Stimulated activated naive CD8-positive, alpha-beta T cell treated with anti-CD3 and anti-CD28 coated beads, Interleukin-15, amount 100 ng/mL, for 72 hours (primary cell): ENCODE data around the gene TPGS2.
A peak's percentile ranks its signal among the peaks of the same experiment; 100 is the strongest.
"Not testable (repeated sequence)": the region's sequence is repeated elsewhere in the genome, so short reads cannot be mapped to it uniquely, and the experiment has no call there.

Experiments used
- ATAC-seq: fragments of 150-1000 bp; cut with Tn5 transposase; 2 replicates; pipeline ENCODE4 v1.10.0; 2021; ENCODE audit warnings: mild to moderate bottlenecking, moderate library complexity
- DNase-seq, 2 donors: peaks; one replicate each; pipeline ENCODE4 v3.0.0; 2021 to 2022
- H3K27ac Mint-ChIP-seq, 2 donors: one replicate each; pipeline ENCODE4 v1.8.0; 2022; ENCODE audit warnings: mild to moderate bottlenecking in 2 of 2, mixed read lengths in 2 of 2, moderate library complexity in 2 of 2
- H3K27me3 Mint-ChIP-seq: one replicate; pipeline ENCODE4 v1.8.0; 2022; ENCODE audit warnings: mixed read lengths
- H3K4me1 Mint-ChIP-seq: one replicate; pipeline ENCODE4 v1.8.0; 2022; ENCODE audit warnings: mild to moderate bottlenecking, mixed read lengths
- H3K4me3 Mint-ChIP-seq, 2 donors: one replicate each; pipeline ENCODE4 v1.8.0; 2022; ENCODE audit warnings: mild to moderate bottlenecking in 2 of 2, mixed read lengths in 2 of 2, moderate library complexity in 1 of 2
- H3K9me3 Mint-ChIP-seq, 2 donors: one replicate each; pipeline ENCODE4 v1.8.0; 2022; ENCODE audit warnings: mixed read lengths in 2 of 2

Gene TPGS2

DNA sequence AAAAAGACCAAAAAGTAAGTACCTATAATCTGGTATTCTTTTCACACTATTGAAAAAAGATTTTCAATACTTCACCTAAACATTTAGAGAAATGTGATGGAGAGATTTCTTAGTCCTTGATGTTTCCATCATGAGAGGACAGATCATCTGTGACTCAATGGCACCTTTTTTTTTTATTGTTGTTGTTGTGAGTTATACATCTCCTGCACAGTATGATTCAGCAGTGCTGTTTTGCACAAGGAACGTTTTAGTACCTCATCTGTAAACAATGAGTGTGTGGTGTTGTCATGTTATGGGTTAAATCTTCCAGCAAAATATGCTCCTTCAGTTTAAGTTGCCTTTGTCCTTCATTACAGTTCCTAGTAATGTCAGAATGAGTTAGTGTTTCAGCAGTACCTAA lies 2.3 kb upstream of the TPGS2 start:
- Mint-ChIP-seq H3K4me3 (no peak overlapping the region), H3K27ac (no peak overlapping the region), H3K4me1 (peaks cover 40% of the 10 kb centered on the region), H3K9me3 (no peaks in the 10 kb centered on the region), H3K27me3 (no peaks in the 10 kb centered on the region)
- no peak for DNase-seq
- no peak for ATAC-seq

GRCh38 chr18:36830158-36830495 lies 1.3 kb upstream of the TPGS2 start:
- no peaks in the 10 kb centered on the region for H3K9me3 Mint-ChIP-seq
- H3K27me3 Mint-ChIP-seq: no peaks in the 10 kb centered on the region
- peak overlapping the region; percentile 87 for H3K4me3 Mint-ChIP-seq
- peaks cover 40% of the 10 kb centered on the region for H3K4me1 Mint-ChIP-seq
- no peak for ATAC-seq
- no peak overlapping the region for H3K27ac Mint-ChIP-seq
- no peak for DNase-seq

DNA sequence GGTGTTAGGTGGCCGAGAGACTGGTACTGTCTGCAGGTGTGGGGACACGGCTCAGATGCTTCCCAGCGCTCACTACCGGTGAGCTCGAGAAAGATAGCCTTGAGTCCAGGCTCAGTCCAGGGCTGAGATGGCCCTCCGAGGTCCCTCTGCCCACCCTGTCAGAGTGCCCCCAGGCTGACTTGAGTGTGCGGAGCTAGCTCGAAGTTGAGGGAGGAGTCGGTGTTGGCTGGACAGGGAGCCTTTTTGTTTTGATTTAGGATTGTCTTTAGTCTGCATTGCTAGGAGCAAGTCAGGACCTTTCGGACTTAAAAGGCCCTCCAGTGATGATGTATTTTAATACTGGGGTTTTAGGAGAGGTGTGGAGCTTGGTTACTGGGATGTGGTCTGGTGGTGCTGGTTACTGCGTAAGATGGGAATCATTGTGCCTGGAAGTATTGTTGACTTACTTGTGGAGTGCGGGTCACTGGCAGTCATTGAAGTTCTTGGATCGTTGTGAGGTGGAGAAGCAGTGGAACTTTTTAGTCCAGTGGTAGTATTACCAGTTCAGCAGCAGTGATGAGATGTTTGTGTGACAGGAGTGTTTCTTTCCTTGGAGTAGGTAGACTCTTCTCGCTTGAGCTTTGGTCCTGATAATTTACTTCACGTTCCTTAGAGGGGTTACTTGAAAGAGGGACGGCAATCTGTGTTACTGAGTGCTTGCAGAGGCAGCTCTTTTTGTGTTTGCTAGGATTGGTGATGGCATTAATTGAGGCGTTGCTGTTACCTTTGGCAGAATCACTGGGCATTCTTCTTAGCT lies 758 bp upstream of the TPGS2 start:
- Mint-ChIP-seq H3K27ac (peak overlapping the region; percentile 62 to 93), H3K4me1 (peaks cover 42% of the 10 kb centered on the region), H3K9me3 (no peaks in the 10 kb centered on the region), H3K4me3 (peak overlapping the region; percentile 87), H3K27me3 (no peaks in the 10 kb centered on the region)
- DNase-seq (no peak), ATAC-seq (no peak)

DNA sequence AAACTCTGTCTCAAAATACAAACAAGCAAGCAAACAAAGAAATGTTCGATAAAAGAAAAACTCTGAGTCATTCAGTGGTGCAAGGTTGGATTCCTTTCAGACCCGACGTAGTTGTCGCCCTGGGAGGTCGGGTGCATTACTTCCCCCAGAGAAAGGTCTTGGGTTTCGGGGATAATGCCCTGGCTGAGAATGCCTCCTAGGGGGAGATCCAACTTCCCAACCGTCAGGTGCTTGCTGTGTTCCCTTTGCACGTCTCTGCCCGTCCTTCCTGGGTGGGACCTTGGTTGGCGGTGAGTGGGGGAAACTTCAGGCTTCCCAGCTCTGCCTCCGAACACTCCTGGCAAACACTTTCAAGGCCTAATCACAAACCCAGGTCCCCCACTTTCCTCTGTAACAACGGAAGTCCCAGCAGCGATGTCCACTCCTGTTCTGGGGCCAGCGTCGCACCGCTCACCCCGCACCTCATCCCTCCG lies 609 bp downstream of the TPGS2 start:
- ATAC-seq (no peak), DNase-seq (peak in 1 of 2 donors; percentile 26)
- Mint-ChIP-seq H3K4me1 (peaks cover 48% of the 10 kb centered on the region), H3K27ac (peak overlapping the region; percentile 91 to 96), H3K9me3 (no peaks in the 10 kb centered on the region), H3K27me3 (no peaks in the 10 kb centered on the region), H3K4me3 (peak overlapping the region; percentile 87)

GRCh38 chr18:36826556-36826955 lies 2.2 kb downstream of the TPGS2 start:
- ATAC-seq (no peak), DNase-seq (no peak)
- H3K27me3 Mint-ChIP-seq: no peaks in the 10 kb centered on the region
- peaks cover 43% of the 10 kb centered on the region for H3K4me1 Mint-ChIP-seq
- H3K4me3 Mint-ChIP-seq: no peak overlapping the region
- no peak overlapping the region for H3K27ac Mint-ChIP-seq
- no peaks in the 10 kb centered on the region for H3K9me3 Mint-ChIP-seq

DNA sequence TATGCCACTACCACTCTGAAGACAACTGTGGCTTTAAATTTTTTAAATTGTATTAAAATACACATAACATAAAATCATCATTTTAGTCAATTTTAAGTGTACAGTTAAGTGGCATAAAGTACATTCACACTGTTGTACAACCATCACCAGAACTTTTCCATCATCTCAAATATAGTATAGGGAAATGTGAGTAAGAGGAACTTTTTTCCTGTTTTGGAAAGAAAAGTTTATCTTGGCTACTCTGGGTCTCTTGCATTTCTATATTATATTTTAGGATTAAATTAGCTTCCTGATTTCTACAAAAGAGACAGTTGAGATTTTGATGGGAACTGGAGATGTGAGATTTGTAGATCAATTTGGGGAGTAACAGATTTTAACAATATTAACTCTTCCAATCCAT lies 3.3 kb downstream of the TPGS2 start:
- Mint-ChIP-seq H3K27me3 (no peaks in the 10 kb centered on the region), H3K9me3 (no peaks in the 10 kb centered on the region), H3K27ac (no peak overlapping the region), H3K4me3 (no peak overlapping the region), H3K4me1 (peaks cover 36% of the 10 kb centered on the region)
- ATAC-seq (no peak), DNase-seq (no peak)

- Mint-ChIP-seq H3K27ac (no peak overlapping the region), H3K27me3 (no peaks in the 10 kb centered on the region)
- no peak for ATAC-seq
These were observed 7.1 kb downstream of the TPGS2 start for GRCh38 chr18:36821681-36822080.

DNA sequence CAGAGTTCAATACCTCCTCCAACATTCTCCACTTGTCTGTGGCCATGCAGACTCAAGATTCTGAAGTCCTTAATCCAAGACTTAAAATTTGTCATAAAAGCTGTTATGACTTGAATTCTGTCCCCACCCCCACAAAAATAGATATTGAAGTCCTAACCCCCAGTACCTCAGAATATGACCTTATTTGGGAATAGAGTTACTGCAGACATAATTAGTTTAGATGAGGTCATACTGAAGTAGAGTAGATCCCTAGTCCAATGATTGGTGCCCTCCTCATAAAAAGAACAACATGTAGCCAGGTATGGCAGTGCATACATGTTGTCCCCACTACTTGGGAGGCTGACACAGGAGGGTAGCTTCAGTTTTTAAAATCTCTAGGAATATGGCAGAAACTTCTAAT lies 9.2 kb downstream of the TPGS2 start:
- DNase-seq (no peak), ATAC-seq (no peak)
- Mint-ChIP-seq H3K4me3 (no peak overlapping the region), H3K27ac (no peak overlapping the region), H3K27me3 (no peaks in the 10 kb centered on the region), H3K4me1 (peaks cover 10% of the 10 kb centered on the region), H3K9me3 (no peaks in the 10 kb centered on the region)

More at GRCh38 chr18:36821681-36822080, 7.1 kb downstream of the TPGS2 start:
- H3K9me3 Mint-ChIP-seq: no peaks in the 10 kb centered on the region
- H3K4me1 Mint-ChIP-seq: peaks cover 11% of the 10 kb centered on the region
- no peak for DNase-seq
- no peak overlapping the region for H3K4me3 Mint-ChIP-seq

DNA sequence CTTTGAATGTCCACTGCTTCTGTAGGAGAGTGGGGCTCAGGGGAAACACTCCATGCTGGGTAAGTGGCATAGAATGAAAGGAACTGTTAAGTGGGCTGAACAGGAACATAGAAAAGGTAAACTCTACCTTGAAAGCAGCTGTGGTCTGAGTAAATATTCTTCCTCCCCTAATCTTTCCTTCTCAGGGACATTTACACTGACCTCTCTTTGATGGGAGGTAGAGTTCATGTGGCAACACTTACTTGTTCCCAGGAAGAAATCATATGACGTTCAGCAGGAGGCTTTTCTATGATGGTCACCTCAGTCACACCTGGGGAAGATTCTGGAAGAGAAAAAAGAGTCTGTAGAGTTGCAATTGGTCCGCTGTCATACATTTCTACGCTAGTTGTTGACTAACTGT lies 10.2 kb downstream of the TPGS2 start:
- Mint-ChIP-seq H3K4me1 (peaks cover 3% of the 10 kb centered on the region), H3K4me3 (no peak overlapping the region), H3K27ac (no peak overlapping the region), H3K27me3 (no peaks in the 10 kb centered on the region), H3K9me3 (no peaks in the 10 kb centered on the region)
- DNase-seq (no peak), ATAC-seq (no peak)

- Mint-ChIP-seq H3K27me3 (no peaks in the 10 kb centered on the region), H3K9me3 (no peaks in the 10 kb centered on the region), H3K27ac (no peak overlapping the region), H3K4me3 (no peak overlapping the region), H3K4me1 (peaks cover 6% of the 10 kb centered on the region)
- DNase-seq (no peak), ATAC-seq (no peak)
These were observed 11.8 kb downstream of the TPGS2 start for GRCh38 chr18:36817039-36817438.

DNA sequence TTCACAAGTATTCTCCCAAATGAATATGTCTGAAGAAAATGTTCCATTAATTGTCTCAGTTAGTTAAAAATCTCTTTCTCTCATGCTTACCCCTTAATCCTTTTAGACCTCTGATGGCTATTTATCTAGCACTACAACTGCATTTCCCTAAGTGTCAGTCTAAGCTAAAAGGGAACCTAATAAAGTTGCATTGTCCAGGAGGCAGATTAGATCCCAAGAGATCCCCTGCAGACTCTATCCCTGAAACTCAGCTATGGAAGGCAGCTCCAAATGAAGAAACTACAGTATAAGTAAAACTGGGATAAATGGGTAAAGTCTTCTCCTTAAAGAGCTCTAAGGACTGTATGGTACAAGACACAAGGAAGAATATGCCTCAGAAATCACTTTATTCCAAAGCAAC lies 12.7 kb downstream of the TPGS2 start:
- ATAC-seq, DNase-seq, H3K4me1 Mint-ChIP-seq, H3K4me3 Mint-ChIP-seq, H3K27me3 Mint-ChIP-seq, H3K9me3 Mint-ChIP-seq: not testable (repeated sequence)
- H3K27ac Mint-ChIP-seq: peak overlapping the region in 1 of 2 donors; percentile 17

- no peak overlapping the region for H3K4me3 Mint-ChIP-seq
- no peak for DNase-seq
- H3K9me3 Mint-ChIP-seq: no peaks in the 10 kb centered on the region
- no peaks in the 10 kb centered on the region for H3K27me3 Mint-ChIP-seq
- no peak overlapping the region for H3K27ac Mint-ChIP-seq
- no peak for ATAC-seq
- H3K4me1 Mint-ChIP-seq: peaks cover 6% of the 10 kb centered on the region
These were observed 13.8 kb downstream of the TPGS2 start for GRCh38 chr18:36814994-36815393.

DNA sequence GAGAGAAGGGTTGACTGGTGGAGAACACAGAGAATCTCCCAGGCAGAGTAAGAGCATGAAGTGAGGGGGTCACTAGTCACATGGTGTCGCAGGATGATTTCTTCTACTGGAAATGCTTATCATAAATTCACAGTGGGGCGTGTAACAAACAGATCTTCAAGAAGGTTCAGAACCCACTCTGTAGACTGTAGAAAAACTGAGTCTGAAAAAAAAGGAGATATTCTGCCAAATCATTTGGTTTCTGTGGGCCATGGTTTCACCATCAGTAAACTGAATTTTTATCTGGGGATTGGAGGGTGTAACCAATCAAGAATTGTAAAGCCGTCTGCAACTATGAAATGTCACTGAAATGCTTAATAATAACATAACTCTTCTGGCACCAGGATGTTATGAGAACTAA lies 15.0 kb downstream of the TPGS2 start:
- peak overlapping the region in 1 of 2 donors; percentile 36 for H3K27ac Mint-ChIP-seq

GRCh38 chr18:36813101-36813775 lies 15.6 kb downstream of the TPGS2 start:
- peaks cover 6% of the 10 kb centered on the region for H3K4me1 Mint-ChIP-seq
- no peaks in the 10 kb centered on the region for H3K27me3 Mint-ChIP-seq
- no peak for DNase-seq
- no peak overlapping the region for H3K4me3 Mint-ChIP-seq
- H3K27ac Mint-ChIP-seq: peak overlapping the region in 1 of 2 donors; percentile 13
- ATAC-seq: no peak
- no peaks in the 10 kb centered on the region for H3K9me3 Mint-ChIP-seq

More for the DNA sequence above, 15.0 kb downstream of the TPGS2 start:
- H3K9me3 Mint-ChIP-seq: no peaks in the 10 kb centered on the region
- no peak overlapping the region for H3K4me3 Mint-ChIP-seq
- DNase-seq (no peak), ATAC-seq (no peak)
- H3K4me1 Mint-ChIP-seq: peaks cover 6% of the 10 kb centered on the region
- no peaks in the 10 kb centered on the region for H3K27me3 Mint-ChIP-seq

- Mint-ChIP-seq H3K4me3 (no peak overlapping the region), H3K27me3 (no peaks in the 10 kb centered on the region), H3K9me3 (no peaks in the 10 kb centered on the region), H3K27ac (no peak overlapping the region), H3K4me1 (peaks cover 6% of the 10 kb centered on the region)
- DNase-seq: no peak
- no peak for ATAC-seq
These were observed 16.1 kb downstream of the TPGS2 start for GRCh38 chr18:36812678-36813077.

- DNase-seq (no peak), ATAC-seq (no peak)
- H3K9me3 Mint-ChIP-seq: no peaks in the 10 kb centered on the region
- H3K27ac Mint-ChIP-seq: peak overlapping the region in 1 of 2 donors; percentile 82
- no peaks in the 10 kb centered on the region for H3K27me3 Mint-ChIP-seq
- no peak overlapping the region for H3K4me3 Mint-ChIP-seq
- peaks cover 6% of the 10 kb centered on the region for H3K4me1 Mint-ChIP-seq
These were observed 16.8 kb downstream of the TPGS2 start for GRCh38 chr18:36811955-36812354.
